Measurements from ENCODE around the gene BAHD1. TPM values are rescaled to one million over a fixed set of nuclear protein-coding genes. Genes with fewer than 3 reads are reported as not detected.
"Not testable (repeated sequence)": the region's sequence is repeated elsewhere in the genome, so short reads cannot be mapped to it uniquely, and the experiment has no call there.

BAHD1 gene
- total RNA-seq, 4 donors from 2014 or later: 19.0 to 26.2 (median 22.8) TPM

- no peak for ATAC-seq
- H3K27ac ChIP-seq: no peak overlapping the region
- no peaks in the 10 kb centered on the region for H3K27me3 ChIP-seq
- peaks cover 0 to 57% (median 19%) of the 10 kb centered on the region in 3 donors for H3K4me1 ChIP-seq
- no peaks in the 10 kb centered on the region for H3K36me3 ChIP-seq
- H3K9me3 ChIP-seq: no peaks in the 10 kb centered on the region
- TF ChIP-seq POLR2A (IDR thresholded peaks at IDR 0.05) (no peak), EP300 (IDR thresholded peaks at IDR 0.05) (no peak), POLR2AphosphoS5 (IDR thresholded peaks at IDR 0.05) (no peak)
- TF ChIP-seq, protein P1, sequence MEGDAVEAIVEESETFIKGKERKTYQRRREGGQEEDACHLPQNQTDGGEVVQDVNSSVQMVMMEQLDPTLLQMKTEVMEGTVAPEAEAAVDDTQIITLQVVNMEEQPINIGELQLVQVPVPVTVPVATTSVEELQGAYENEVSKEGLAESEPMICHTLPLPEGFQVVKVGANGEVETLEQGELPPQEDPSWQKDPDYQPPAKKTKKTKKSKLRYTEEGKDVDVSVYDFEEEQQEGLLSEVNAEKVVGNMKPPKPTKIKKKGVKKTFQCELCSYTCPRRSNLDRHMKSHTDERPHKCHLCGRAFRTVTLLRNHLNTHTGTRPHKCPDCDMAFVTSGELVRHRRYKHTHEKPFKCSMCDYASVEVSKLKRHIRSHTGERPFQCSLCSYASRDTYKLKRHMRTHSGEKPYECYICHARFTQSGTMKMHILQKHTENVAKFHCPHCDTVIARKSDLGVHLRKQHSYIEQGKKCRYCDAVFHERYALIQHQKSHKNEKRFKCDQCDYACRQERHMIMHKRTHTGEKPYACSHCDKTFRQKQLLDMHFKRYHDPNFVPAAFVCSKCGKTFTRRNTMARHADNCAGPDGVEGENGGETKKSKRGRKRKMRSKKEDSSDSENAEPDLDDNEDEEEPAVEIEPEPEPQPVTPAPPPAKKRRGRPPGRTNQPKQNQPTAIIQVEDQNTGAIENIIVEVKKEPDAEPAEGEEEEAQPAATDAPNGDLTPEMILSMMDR (IDR thresholded peaks at IDR 0.05): no peak
- WGBS, 2 donors (ENCODE audit: low coverage in 1 of 2): 83 to 84% methylated on average over 1 to 3 of the region's 3 CpGs
- H3K4me3 ChIP-seq: no peak overlapping the region
These were observed 10.9 kb downstream of the BAHD1 start for GRCh38 chr15:40451527-40452158.

- Histone ChIP-seq H3K36me3 (no peaks in the 10 kb centered on the region), H3K27ac (no peak overlapping the region), H3K27me3 (no peaks in the 10 kb centered on the region), H3K4me3 (no peak overlapping the region), H3K9me3 (no peaks in the 10 kb centered on the region), H3K4me1 (peaks cover 0 to 59% (median 20%) of the 10 kb centered on the region in 3 donors)
- WGBS, 2 donors (ENCODE audit: low coverage in 1 of 2): 72 to 73% methylated on average over 3 to 5 of the region's 11 CpGs
- ATAC-seq: no peak
- TF ChIP-seq, protein P1 (IDR thresholded peaks at IDR 0.05): no peak
- TF ChIP-seq EP300 (IDR thresholded peaks at IDR 0.05) (no peak), POLR2A (IDR thresholded peaks at IDR 0.05) (no peak), POLR2AphosphoS5 (IDR thresholded peaks at IDR 0.05) (no peak)
These were observed 11.7 kb downstream of the BAHD1 start for GRCh38 chr15:40452296-40453090.

- not testable (repeated sequence) for ATAC-seq, H3K36me3 ChIP-seq, H3K27ac ChIP-seq, H3K27me3 ChIP-seq, H3K4me3 ChIP-seq, H3K9me3 ChIP-seq
- WGBS, 2 donors (ENCODE audit: low coverage in 1 of 2): 83% methylated on average over 1 of the region's 3 CpGs; no CpG with 5 or more reads in 1 of the 2 donors
- H3K4me1 ChIP-seq: peaks cover 0 to 59% (median 20%) of the 10 kb centered on the region in 3 donors
These were observed 13.2 kb downstream of the BAHD1 start for GRCh38 chr15:40453941-40454340.

- Histone ChIP-seq H3K4me3 (no peak overlapping the region), H3K9me3 (no peaks in the 10 kb centered on the region), H3K27ac (no peak overlapping the region), H3K4me1 (peaks cover 0 to 59% (median 20%) of the 10 kb centered on the region in 3 donors), H3K36me3 (peaks cover 0 to 18% of the 10 kb centered on the region in 2 donors), H3K27me3 (no peaks in the 10 kb centered on the region)
- peak; percentile 39 for ATAC-seq
- TF ChIP-seq, protein P1 (IDR thresholded peaks at IDR 0.05): no peak
- TF ChIP-seq EP300 (IDR thresholded peaks at IDR 0.05) (no peak), POLR2AphosphoS5 (IDR thresholded peaks at IDR 0.05) (no peak), POLR2A (IDR thresholded peaks at IDR 0.05) (no peak)
- 47% methylated on average over 2 of the region's 9 CpGs; no CpG with 5 or more reads in 1 of the 2 donors for WGBS, 2 donors (ENCODE audit: low coverage in 1 of 2)
These were observed 14.2 kb downstream of the BAHD1 start for GRCh38 chr15:40454904-40455391.

- Histone ChIP-seq H3K27ac (no peak overlapping the region), H3K9me3 (no peaks in the 10 kb centered on the region), H3K36me3 (peaks cover 0 to 31% of the 10 kb centered on the region in 2 donors), H3K27me3 (no peaks in the 10 kb centered on the region), H3K4me1 (peaks cover 0 to 57% (median 20%) of the 10 kb centered on the region in 3 donors), H3K4me3 (no peak overlapping the region)
- no peak for ATAC-seq
- TF ChIP-seq EP300 (IDR thresholded peaks at IDR 0.05): no peak
- no peak for TF ChIP-seq POLR2A (IDR thresholded peaks at IDR 0.05)
- no peak for TF ChIP-seq POLR2AphosphoS5 (IDR thresholded peaks at IDR 0.05)
- TF ChIP-seq, protein P1 (IDR thresholded peaks at IDR 0.05): no peak
- 63% methylated on average over 5 of the region's 7 CpGs; no CpG with 5 or more reads in 1 of the 2 donors for WGBS, 2 donors (ENCODE audit: low coverage in 1 of 2)
These were observed 15.6 kb downstream of the BAHD1 start for GRCh38 chr15:40456299-40456712.

All from gastroesophageal sphincter (tissue), 4 donors.